GM18951 (cell line): Measurements from ENCODE around the gene AHRR.
A peak's percentile ranks its signal among the peaks of the same experiment; 100 is the strongest.

Source experiments
- POLR2A ChIP-seq: IDR thresholded peaks from 4 replicates; pipeline ENCODE4 v1.6.1; 2011; ENCODE audit warnings: mild to moderate bottlenecking; ENCODE audit not compliant: insufficient read length, insufficient read depth; ENCODE audit errors: extremely low read depth
- in situ Hi-C: fragments of 300-500 bp; cut with MboI; formaldehyde crosslinking; loops from one replicate; pipeline ENCODE4 v1.12.0; 2022; ENCODE audit warnings: low sequenced_read_pairs, mixed read lengths, inconsistent platforms; ENCODE audit not compliant: unreplicated experiment

The AHRR gene

DNA sequence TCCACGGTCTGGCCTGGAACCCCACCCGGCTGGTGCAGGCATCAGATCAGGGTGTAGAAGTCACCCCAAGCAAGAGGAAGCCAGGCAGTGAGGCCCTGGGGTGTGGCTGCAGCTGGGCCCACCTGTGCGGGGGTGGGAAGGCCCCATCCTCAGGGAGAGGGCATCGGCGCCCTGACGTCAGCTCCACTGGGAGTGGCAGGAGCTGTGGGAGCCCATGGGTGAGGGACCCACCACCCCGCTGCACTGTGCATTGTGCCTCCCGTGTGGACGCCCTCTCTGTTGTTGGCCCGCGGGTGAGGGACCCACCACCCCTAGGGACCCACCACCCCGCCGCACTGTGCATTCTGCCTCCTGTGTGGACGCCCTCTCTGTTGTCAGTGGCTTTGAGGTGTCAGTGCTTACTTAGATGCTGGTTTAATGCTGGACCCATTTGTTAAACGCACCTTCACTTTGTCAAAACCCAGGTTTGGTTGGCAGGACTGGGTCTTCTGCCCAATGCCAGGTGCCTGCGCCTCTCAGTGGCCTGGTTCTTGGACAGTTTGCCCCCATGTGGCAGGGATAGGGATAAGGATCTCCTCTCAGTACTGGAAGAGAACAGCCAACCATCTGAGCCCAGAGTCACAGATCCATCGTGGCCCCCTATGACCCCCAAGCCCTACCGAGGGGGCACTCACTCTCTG lies 114.6 kb downstream of the AHRR start:
- TF ChIP-seq POLR2A: no peak
- in situ Hi-C loops: loop anchor here (10.0 kb wide), 1 partner anchor 121 kb away; no protein-coding TSS in a partner anchor

DNA sequence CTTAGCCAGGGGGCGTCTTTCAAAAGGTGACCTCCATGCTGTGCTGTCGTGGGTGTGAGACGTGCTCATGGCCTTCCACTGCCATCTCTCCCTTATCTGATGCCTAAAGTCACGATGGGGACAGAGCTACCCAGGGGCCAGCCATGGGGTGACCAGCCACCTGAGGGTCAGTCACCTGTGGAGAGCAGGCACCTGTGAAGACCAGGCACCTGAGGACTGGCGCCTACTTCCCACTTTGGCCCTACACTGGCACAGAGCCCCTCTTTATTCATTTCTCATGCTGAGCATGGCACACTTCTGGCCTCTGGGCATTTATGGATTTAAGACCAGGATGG lies 115.1 kb downstream of the AHRR start:
- no peak for TF ChIP-seq POLR2A
- in situ Hi-C loops: loop anchor here (10.0 kb wide), 1 partner anchor 122 kb away; no protein-coding TSS in a partner anchor

- in situ Hi-C loops: loop anchor here (10.0 kb wide), 1 partner anchor 123 kb away; no protein-coding TSS in a partner anchor
- TF ChIP-seq POLR2A: no peak
Measured at GRCh38 chr5:437281-437771, 115.8 kb downstream of the AHRR start.

DNA sequence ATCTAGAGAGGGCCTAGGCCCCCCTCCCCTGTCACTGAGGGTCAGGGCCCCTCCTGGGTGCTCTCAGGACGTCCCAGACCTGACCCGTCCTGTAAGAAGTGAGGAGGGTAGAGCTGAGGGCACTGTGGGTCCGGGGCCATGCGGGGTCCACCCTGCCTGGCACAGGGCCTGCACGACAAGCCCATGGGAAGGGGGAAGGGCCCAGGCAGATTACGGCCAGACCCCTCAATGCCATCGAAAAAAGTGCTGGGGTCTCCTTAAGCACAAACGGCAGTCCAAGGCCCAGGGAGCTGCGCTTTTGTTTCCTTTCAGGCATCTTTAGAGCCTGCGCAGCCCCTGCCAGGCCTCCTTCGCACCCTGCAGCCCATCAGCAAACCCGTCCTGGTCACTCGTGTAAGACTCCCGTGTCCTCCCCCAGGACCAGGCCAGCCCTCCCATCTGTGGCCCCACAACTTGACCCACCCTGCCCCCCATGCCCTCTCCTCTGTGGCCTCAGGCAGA lies 117.0 kb downstream of the AHRR start:
- no peak for TF ChIP-seq POLR2A
- in situ Hi-C loops: loop anchor here (10.0 kb wide), 1 partner anchor 124 kb away; no protein-coding TSS in a partner anchor

DNA sequence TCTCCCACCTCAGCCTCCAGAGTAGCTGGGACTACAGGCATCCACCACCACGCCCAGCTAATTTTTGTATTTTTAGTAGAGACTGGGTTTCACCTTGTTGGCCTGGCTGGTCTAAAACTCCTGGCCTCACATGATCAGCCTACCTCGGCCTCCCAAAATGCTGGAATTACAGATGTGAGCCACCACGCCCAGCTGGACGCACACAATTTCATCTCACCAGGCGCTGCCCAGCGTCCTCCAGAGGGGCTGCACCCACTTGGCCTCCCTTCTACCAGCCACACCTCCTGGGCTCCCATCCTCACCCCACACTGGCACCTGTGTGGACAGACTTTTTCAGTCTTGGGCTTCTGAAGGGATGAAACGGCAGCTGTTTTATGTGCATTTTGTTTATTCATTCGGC lies 117.7 kb downstream of the AHRR start:
- in situ Hi-C loops: loop anchor here (10.0 kb wide), 1 partner anchor 124 kb away; no protein-coding TSS in a partner anchor

DNA sequence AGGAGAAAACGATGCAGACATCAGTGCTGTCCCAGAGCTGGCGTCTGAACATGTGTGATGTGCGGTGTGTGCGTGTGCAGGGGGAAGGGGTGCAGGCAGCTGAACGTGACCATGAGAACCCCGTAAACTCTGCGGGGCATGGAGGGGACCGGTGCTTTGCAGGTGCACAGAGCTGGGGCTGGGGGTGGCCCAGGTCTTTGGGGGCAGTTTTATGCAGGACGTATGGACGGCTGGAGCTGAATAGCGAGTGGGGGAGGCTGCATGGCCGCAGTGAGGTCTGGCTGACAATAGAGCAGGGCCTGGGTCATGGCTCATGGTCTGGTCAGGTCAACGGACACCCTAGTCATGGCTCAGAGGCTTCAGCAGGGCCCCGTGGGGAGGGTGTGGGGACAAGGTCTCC lies 118.1 kb downstream of the AHRR start:
- in situ Hi-C loops: loop anchor here (10.0 kb wide), 1 partner anchor 125 kb away; no protein-coding TSS in a partner anchor
- peak; percentile 33 for TF ChIP-seq POLR2A

More for the DNA sequence above, 117.7 kb downstream of the AHRR start:
- no peak for TF ChIP-seq POLR2A

DNA sequence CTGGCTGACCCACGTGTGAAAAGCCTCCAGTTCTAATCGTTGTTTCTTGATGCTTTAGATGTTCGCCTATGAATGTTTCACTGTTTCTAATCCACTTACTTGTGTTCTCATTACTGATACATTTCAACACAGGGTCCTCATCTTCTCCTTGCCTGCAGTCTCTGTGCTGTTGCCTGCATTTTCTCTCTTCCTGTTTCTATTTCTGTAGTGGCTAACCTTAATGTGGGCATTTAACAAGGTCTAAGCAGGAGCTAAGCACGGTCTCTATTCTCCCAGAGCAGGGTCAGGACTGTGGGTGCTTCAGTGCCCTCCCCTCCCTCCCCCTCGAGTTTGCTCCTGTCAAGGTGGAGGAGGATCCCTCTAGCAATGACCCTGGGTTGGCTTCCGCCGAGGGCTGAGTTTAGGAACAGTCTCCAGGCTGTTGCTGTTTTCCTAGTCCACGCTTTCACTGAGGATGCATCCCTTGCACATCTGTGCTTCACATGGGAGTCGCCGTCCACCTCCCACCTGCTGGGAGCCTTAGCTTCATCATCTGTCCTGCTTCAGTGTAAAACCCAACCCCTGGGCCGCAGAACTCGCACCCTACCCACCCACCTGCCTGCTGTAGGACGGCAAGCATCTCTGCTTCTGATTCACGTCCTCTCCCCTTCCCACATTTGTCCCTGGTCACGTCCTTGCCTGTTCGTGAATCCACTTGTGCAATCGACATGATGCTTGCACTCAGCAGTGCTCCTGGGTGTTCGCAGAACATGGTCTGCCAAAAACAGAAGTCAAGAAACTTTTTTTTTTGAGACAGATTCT lies 119.1 kb downstream of the AHRR start:
- no peak for TF ChIP-seq POLR2A
- in situ Hi-C loops: no loop called here

- in situ Hi-C loops: no loop called here
Measured at GRCh38 chr5:441996-442334, 120.5 kb downstream of the AHRR start.

GRCh38 chr5:442335-443238 lies 121.1 kb downstream of the AHRR start, which contains the start of gene EXOC3:
EXOC3 (plus strand) TSS chr5:443176; CDS start chr5:446206, 3,030 bp downstream.
- TF ChIP-seq POLR2A: peak; percentile 92
- in situ Hi-C loops: no loop called here

More at GRCh38 chr5:441996-442334, 120.5 kb downstream of the AHRR start:
- no peak for TF ChIP-seq POLR2A

- in situ Hi-C loops: no loop called here
- no peak for TF ChIP-seq POLR2A
Measured at GRCh38 chr5:443239-444151, 122.0 kb downstream of the AHRR start.

- no peak for TF ChIP-seq POLR2A
- in situ Hi-C loops: no loop called here
Measured at GRCh38 chr5:444226-444625, 122.7 kb downstream of the AHRR start.

- no peak for TF ChIP-seq POLR2A
- in situ Hi-C loops: no loop called here
Measured at GRCh38 chr5:445591-445990, 124.1 kb downstream of the AHRR start.
